T-helper 17 cell (primary cell): ENCODE results near the gene KRT31. TPM values are rescaled to one million over a fixed set of nuclear protein-coding genes. Genes with fewer than 3 reads are reported as not detected.
"Not testable (repeated sequence)": the region's sequence is repeated elsewhere in the genome, so short reads cannot be mapped to it uniquely, and the experiment has no call there.

Source experiments
- ATAC-seq: fragments of 150-1000 bp; cut with Tn5 transposase; 2 replicates; pipeline ENCODE4 v1.10.0; 2021; ENCODE audit warnings: mild to moderate bottlenecking, moderate library complexity
- DNase-seq, 3 donors: peaks; one replicate each; pipeline versions ENCODE4 v3.0.0 to v3.0.0-alpha.2; 2020 to 2021
- H3K9me3 ChIP-seq: one replicate; pipeline ENCODE4 v1.7.0; 2013; ENCODE audit warnings: low read length, mild to moderate bottlenecking; ENCODE audit not compliant: control insufficient read depth, poor library complexity, severe bottlenecking
- H3K27ac Mint-ChIP-seq: one replicate; pipeline ENCODE4 v1.8.0; 2022; ENCODE audit warnings: mild to moderate bottlenecking, moderate library complexity, mixed read lengths
- H3K27me3 Mint-ChIP-seq: one replicate; pipeline ENCODE4 v1.8.0; 2022; ENCODE audit warnings: mixed read lengths
- H3K36me3 Mint-ChIP-seq: one replicate; pipeline ENCODE4 v1.8.0; 2022; ENCODE audit warnings: low read depth, mixed read lengths
- H3K4me1 Mint-ChIP-seq: one replicate; pipeline ENCODE4 v1.8.0; 2022; ENCODE audit warnings: mild to moderate bottlenecking, mixed read lengths
- H3K4me3 Mint-ChIP-seq: one replicate; pipeline ENCODE4 v1.8.0; 2022; ENCODE audit warnings: mild to moderate bottlenecking, moderate library complexity, mixed read lengths
- total RNA-seq, 4 donors: library from RNA in 2 of 4; stranded (reverse) in 2 of 4; gene quantifications; one replicate each; pipeline ENCODE4 v1.2.3 and lab custom pipeline; 2022 to 2026

The KRT31 gene
- total RNA-seq, 2 donors from 2014 or later, result not detected

GRCh38 chr17:41428591-41429291 is 31.3 kb upstream of the KRT31 start:
- DNase-seq (no peak), ATAC-seq (no peak)
- Mint-ChIP-seq H3K36me3 (no peaks in the 10 kb centered on the region), H3K27ac (no peak overlapping the region), H3K4me1 (no peaks in the 10 kb centered on the region), H3K27me3 (peaks cover 13% of the 10 kb centered on the region), H3K4me3 (no peak overlapping the region)
- H3K9me3 ChIP-seq, result no peaks in the 10 kb centered on the region

GRCh38 chr17:41424111-41424635 is 26.8 kb upstream of the KRT31 start, which contains the start of gene KRT37:
Gene KRT37 (minus strand): TSS chr17:41424585. CDS start chr17:41424523, 62 bp downstream.
- H3K36me3 Mint-ChIP-seq, result no peaks in the 10 kb centered on the region
- peaks cover 18% of the 10 kb centered on the region for H3K27me3 Mint-ChIP-seq
- no peak for ATAC-seq
- H3K4me1 Mint-ChIP-seq, result peaks cover 2% of the 10 kb centered on the region
- peak within 1 kb of the TSS; percentile 12 for H3K27ac Mint-ChIP-seq
- DNase-seq, result no peak
- H3K9me3 ChIP-seq, result no peaks in the 10 kb centered on the region
- no peak within 1 kb of the TSS for H3K4me3 Mint-ChIP-seq

- DNase-seq, ATAC-seq, H3K9me3 ChIP-seq, H3K36me3 Mint-ChIP-seq, H3K4me3 Mint-ChIP-seq, H3K4me1 Mint-ChIP-seq, H3K27ac Mint-ChIP-seq: not testable (repeated sequence)
- H3K27me3 Mint-ChIP-seq, result peaks cover 12% of the 10 kb centered on the region
These were observed 25.2 kb upstream of the KRT31 start for GRCh38 chr17:41422586-41422985.

- DNase-seq (no peak), ATAC-seq (no peak)
- H3K36me3 Mint-ChIP-seq, result peaks cover 5% of the 10 kb centered on the region
- H3K27me3 Mint-ChIP-seq, result peaks cover 12% of the 10 kb centered on the region
- H3K9me3 ChIP-seq, result no peaks in the 10 kb centered on the region
- H3K4me1 Mint-ChIP-seq, result peaks cover 12% of the 10 kb centered on the region
- no peak overlapping the region for H3K27ac Mint-ChIP-seq
- no peak overlapping the region for H3K4me3 Mint-ChIP-seq
These were observed 24.2 kb upstream of the KRT31 start for GRCh38 chr17:41421617-41422016.

- Mint-ChIP-seq H3K27ac (no peak overlapping the region), H3K4me1 (peaks cover 16% of the 10 kb centered on the region), H3K4me3 (no peak overlapping the region), H3K27me3 (peaks cover 12% of the 10 kb centered on the region), H3K36me3 (peaks cover 5% of the 10 kb centered on the region)
- DNase-seq (no peak), ATAC-seq (no peak)
- H3K9me3 ChIP-seq, result no peaks in the 10 kb centered on the region
These were observed 23.7 kb upstream of the KRT31 start for GRCh38 chr17:41421116-41421515.

GRCh38 chr17:41420134-41420533 is 22.7 kb upstream of the KRT31 start:
- H3K9me3 ChIP-seq, result no peaks in the 10 kb centered on the region
- H3K27ac Mint-ChIP-seq, result no peak overlapping the region
- DNase-seq (no peak), ATAC-seq (no peak)
- H3K27me3 Mint-ChIP-seq, result peaks cover 12% of the 10 kb centered on the region
- peaks cover 7% of the 10 kb centered on the region for H3K36me3 Mint-ChIP-seq
- H3K4me1 Mint-ChIP-seq, result peaks cover 16% of the 10 kb centered on the region
- no peak overlapping the region for H3K4me3 Mint-ChIP-seq

- no peak overlapping the region for H3K27ac Mint-ChIP-seq
- DNase-seq, result no peak
- ATAC-seq, result peak; percentile 57
These were observed 22.3 kb upstream of the KRT31 start for GRCh38 chr17:41419716-41420115.

GRCh38 chr17:41418116-41418860 is 20.9 kb upstream of the KRT31 start:
- Mint-ChIP-seq H3K4me1 (peaks cover 16% of the 10 kb centered on the region), H3K4me3 (no peak overlapping the region), H3K27me3 (peaks cover 12% of the 10 kb centered on the region), H3K36me3 (peaks cover 9% of the 10 kb centered on the region), H3K27ac (no peak overlapping the region)
- DNase-seq (no peak), ATAC-seq (no peak)
- H3K9me3 ChIP-seq, result no peaks in the 10 kb centered on the region

More at GRCh38 chr17:41419716-41420115, 22.3 kb upstream of the KRT31 start:
- Mint-ChIP-seq H3K27me3 (peaks cover 12% of the 10 kb centered on the region), H3K36me3 (peaks cover 7% of the 10 kb centered on the region), H3K4me1 (peaks cover 16% of the 10 kb centered on the region), H3K4me3 (no peak overlapping the region)
- no peaks in the 10 kb centered on the region for H3K9me3 ChIP-seq

- H3K27ac Mint-ChIP-seq, result peak overlapping the region; percentile 65
- H3K27me3 Mint-ChIP-seq, result peaks cover 12% of the 10 kb centered on the region
- no peak for DNase-seq
These were observed 20.2 kb upstream of the KRT31 start for GRCh38 chr17:41417576-41418015.

GRCh38 chr17:41417127-41417526 is 19.7 kb upstream of the KRT31 start:
- Mint-ChIP-seq H3K27ac (peak overlapping the region; percentile 65), H3K27me3 (peaks cover 12% of the 10 kb centered on the region), H3K36me3 (peaks cover 9% of the 10 kb centered on the region), H3K4me3 (no peak overlapping the region), H3K4me1 (peaks cover 16% of the 10 kb centered on the region)
- DNase-seq, result no peak
- no peaks in the 10 kb centered on the region for H3K9me3 ChIP-seq
- ATAC-seq, result no peak

More at GRCh38 chr17:41417576-41418015, 20.2 kb upstream of the KRT31 start:
- H3K9me3 ChIP-seq, result no peaks in the 10 kb centered on the region
- H3K36me3 Mint-ChIP-seq, result peaks cover 9% of the 10 kb centered on the region
- ATAC-seq, result no peak
- peaks cover 16% of the 10 kb centered on the region for H3K4me1 Mint-ChIP-seq
- H3K4me3 Mint-ChIP-seq, result no peak overlapping the region

- Mint-ChIP-seq H3K4me3 (no peak overlapping the region), H3K27me3 (peaks cover 12% of the 10 kb centered on the region), H3K4me1 (peaks cover 16% of the 10 kb centered on the region), H3K36me3 (peaks cover 9% of the 10 kb centered on the region), H3K27ac (peak overlapping the region; percentile 65)
- DNase-seq (no peak), ATAC-seq (peak; percentile 37)
- no peaks in the 10 kb centered on the region for H3K9me3 ChIP-seq
These were observed 19.1 kb upstream of the KRT31 start for GRCh38 chr17:41416479-41416878.

GRCh38 chr17:41415833-41416335 is 18.5 kb upstream of the KRT31 start:
- H3K36me3 Mint-ChIP-seq, result peaks cover 9% of the 10 kb centered on the region
- H3K4me1 Mint-ChIP-seq, result peaks cover 14% of the 10 kb centered on the region
- H3K4me3 Mint-ChIP-seq, result no peak overlapping the region
- no peak for DNase-seq
- H3K9me3 ChIP-seq, result no peaks in the 10 kb centered on the region
- H3K27me3 Mint-ChIP-seq, result peaks cover 12% of the 10 kb centered on the region
- ATAC-seq, result no peak
- H3K27ac Mint-ChIP-seq, result peak overlapping the region; percentile 65

GRCh38 chr17:41415411-41415810 is 18.0 kb upstream of the KRT31 start:
- ATAC-seq (no peak), DNase-seq (no peak)
- Mint-ChIP-seq H3K36me3 (peaks cover 9% of the 10 kb centered on the region), H3K4me1 (peaks cover 14% of the 10 kb centered on the region), H3K27ac (no peak overlapping the region), H3K27me3 (peaks cover 10% of the 10 kb centered on the region), H3K4me3 (no peak overlapping the region)
- no peaks in the 10 kb centered on the region for H3K9me3 ChIP-seq
